ENCODE results near the gene LRRC15.

- TF ChIP-seq EZH2 (IDR thresholded peaks at IDR 0.05; ENCODE audit: insufficient read depth, poor library complexity, severe bottlenecking): no peak
- no peak for TF ChIP-seq EZH2phosphoT487 (IDR thresholded peaks at IDR 0.05; ENCODE audit: insufficient read depth, low read depth)
These were observed 18.8 kb downstream of the LRRC15 start for GRCh38 chr3:194350726-194351071.

Data from GM23248 (cell line).